Kidney (tissue), 22 donors: ENCODE measurements around the gene AKR7A2. TPM values are rescaled to one million over a fixed set of nuclear protein-coding genes. Genes with fewer than 3 reads are reported as not detected.

Source experiments
- DNase-seq, 5 donors: peaks; one replicate each; pipeline ENCODE4 v3.0.0-alpha.2; 2013 to 2020
- FAIRE-seq: peaks from 2 replicates; lab custom pipeline; 2012; peaks lifted over from hg19 to GRCh38; lab: Jason Lieb, UNC
- H3K27ac ChIP-seq, 2 donors: one replicate each; pipeline ENCODE4 v1.7.0; 2013; ENCODE audit warnings: low read depth in 2 of 2, low read length in 2 of 2, inconsistent platforms in 1 of 2
- H3K27me3 ChIP-seq: one replicate; pipeline ENCODE4 v1.7.1; 2013; ENCODE audit warnings: low read length, inconsistent platforms; ENCODE audit not compliant: control insufficient read depth, insufficient read depth
- H3K36me3 ChIP-seq, 3 donors: one replicate each; pipeline versions ENCODE4 v1.7.0 to v1.7.1; 2013; ENCODE audit warnings: low read length in 3 of 3, control low read depth in 1 of 3, inconsistent platforms in 1 of 3; ENCODE audit not compliant: insufficient read depth in 3 of 3, control insufficient read depth in 2 of 3
- H3K4me1 ChIP-seq, 3 donors: one replicate each; pipeline versions ENCODE4 v1.7.0 to v1.7.1; 2013; ENCODE audit warnings: low read length in 3 of 3, inconsistent platforms in 1 of 3, low read depth in 1 of 3; ENCODE audit not compliant: control insufficient read depth in 2 of 3, insufficient read depth in 2 of 3
- H3K4me3 ChIP-seq, 3 donors: one replicate each; pipeline versions ENCODE4 v1.7.0 to v1.8.1; 2013; ENCODE audit warnings: low read length in 3 of 3, control low read depth in 1 of 3, inconsistent platforms in 1 of 3
- H3K9ac ChIP-seq, 3 donors: one replicate each; pipeline versions ENCODE4 v1.7.0 to v1.7.1; 2013; ENCODE audit warnings: low read length in 3 of 3, control low read depth in 1 of 3, inconsistent platforms in 1 of 3
- H3K9me3 ChIP-seq, 3 donors: one replicate each; pipeline versions ENCODE4 v1.7.0 to v1.7.1; 2013; ENCODE audit warnings: low read length in 3 of 3, control low read depth in 1 of 3, inconsistent platforms in 1 of 3; ENCODE audit not compliant: control insufficient read depth in 2 of 3, insufficient read depth in 1 of 3
- CTCF ChIP-seq: IDR thresholded peaks from 3 replicates; pipeline ENCODE4 v1.5.1; 2012; ENCODE audit warnings: mild to moderate bottlenecking, moderate library complexity, borderline replicate concordance; ENCODE audit not compliant: insufficient read depth; ENCODE audit errors: extremely low read depth
- intact Hi-C: fragments of 100-400 bp; cut with DNase I; formaldehyde crosslinking; loops from one replicate; pipeline ENCODE4 v1.11.1; 2022
- long read RNA-seq, 10 donors: library from polyadenylated mRNA in 1 of 10; unstranded in 1 of 10; transcript quantifications; one replicate each; pipeline ENCODE4 v2.0.0 and lab custom pipeline, GENCODE V29; 2021 to 2026
- polyA plus RNA-seq: library from polyadenylated mRNA; stranded (reverse); fragments of 350-450 nt; fragmentation: Illumina TruSeq; extraction: RNeasy Lipid Tissue Mini Kit (QIAGEN cat#74804); gene quantifications from one replicate; pipeline ENCODE4 v1.2.3, GENCODE V29; 2014; ENCODE audit warnings: low read depth, low replicate concordance; ENCODE audit not compliant: insufficient read depth
- total RNA-seq: library from RNA; stranded (reverse); fragmentation: NEBNext Ultra II Directional; extraction: Animal tissue kit (Norgen Biotek cat#: 25700); gene quantifications from one replicate; pipeline ENCODE4 v1.2.1, GENCODE V29; 2021
- donor health status: control.
- donor health status: control.
- donor health status: control.
- donor health status: control.
- donor health status: control.
- donor health status: DM: yes; HTN: yes; CAD: no.
- donor health status: Normal renal cell carcinoma (clear cell type).

Gene AKR7A2
- total RNA-seq: 53.1 TPM
- polyA plus RNA-seq: 139 TPM
- long read RNA-seq, donor 1, transcript AKR7A2-201 (7 exons, 1,362 nt): major isoform, 48 of 55 reads
- long read RNA-seq, donor 1, partial matches to known transcripts: 7 of 55 reads
- long read RNA-seq, donor 1, other reads (novel, unspliced or antisense): 0 of 55 reads
- long read RNA-seq, donor 2, transcript AKR7A2-201 (7 exons, 1,362 nt): major isoform, 65 of 91 reads
- long read RNA-seq, donor 2, partial matches to known transcripts: 25 of 91 reads
- long read RNA-seq, donor 2, other reads (novel, unspliced or antisense): 0 of 91 reads
- long read RNA-seq, donor 3, transcript AKR7A2-201 (7 exons, 1,362 nt): major isoform, 59 of 74 reads
- long read RNA-seq, donor 3, partial matches to known transcripts: 14 of 74 reads
- long read RNA-seq, donor 3, other reads (novel, unspliced or antisense): 0 of 74 reads
- long read RNA-seq, donor 4, transcript AKR7A2-201 (7 exons, 1,362 nt): major isoform, 53 of 61 reads
- long read RNA-seq, donor 4, partial matches to known transcripts: 8 of 61 reads
- long read RNA-seq, donor 4, other reads (novel, unspliced or antisense): 0 of 61 reads
- long read RNA-seq, donor 5, partial matches to known transcripts: 0 of 4 reads
- long read RNA-seq, donor 5, other reads (novel, unspliced or antisense): 0 of 4 reads
- long read RNA-seq, donor 6, transcript AKR7A2-201 (7 exons, 1,362 nt): major isoform, 36 of 49 reads
- long read RNA-seq, donor 6, partial matches to known transcripts: 12 of 49 reads
- long read RNA-seq, donor 6, other reads (novel, unspliced or antisense): 0 of 49 reads
- long read RNA-seq, donor 7, transcript AKR7A2-201 (7 exons, 1,362 nt): major isoform, 63 of 69 reads
- long read RNA-seq, donor 7, partial matches to known transcripts: 1 of 69 reads
- long read RNA-seq, donor 7, other reads (novel, unspliced or antisense): 5 of 69 reads
- long read RNA-seq, donor 8, transcript AKR7A2-201 (7 exons, 1,362 nt): major isoform, 65 of 78 reads
- long read RNA-seq, donor 8, partial matches to known transcripts: 10 of 78 reads
- long read RNA-seq, donor 8, other reads (novel, unspliced or antisense): 0 of 78 reads
- long read RNA-seq, donor 9, transcript AKR7A2-201 (7 exons, 1,362 nt): major isoform, 25 of 26 reads
- long read RNA-seq, donor 9, partial matches to known transcripts: 0 of 26 reads
- long read RNA-seq, donor 9, other reads (novel, unspliced or antisense): 0 of 26 reads
- long read RNA-seq, donor 10, transcript AKR7A2-201 (7 exons, 1,362 nt): major isoform, 57 of 65 reads
- long read RNA-seq, donor 10, partial matches to known transcripts: 7 of 65 reads
- long read RNA-seq, donor 10, other reads (novel, unspliced or antisense): 0 of 65 reads

GRCh38 chr1:19311931-19312781 is at the start of gene AKR7A2, which contains the start of gene SLC66A1:
Gene AKR7A2, minus strand, starts transcription at chr1:19312144. Its CDS starts 20 bp downstream, at chr1:19312124.
Gene SLC66A1, plus strand, starts transcription at chr1:19312326. Its CDS starts 5,352 bp downstream, at chr1:19317678.
- H3K4me1 ChIP-seq: peaks cover 0 to 23% (median 13%) of the 10 kb centered on the region in 3 donors
- H3K36me3 ChIP-seq: peaks cover 0 to 9% (median 2%) of the 10 kb centered on the region in 3 donors
- peak within 1 kb of the TSS; percentile 67 to 87 (median 84) for H3K4me3 ChIP-seq
- peak; percentile 94 to 98 (median 96) for DNase-seq
- no peak for FAIRE-seq
- intact Hi-C loops: no loop called here
- peak within 1 kb of the TSS; percentile 61 to 69 for H3K27ac ChIP-seq
- H3K9ac ChIP-seq: peak within 1 kb of the TSS; percentile 53 to 75 (median 72)
- no peaks in the 10 kb centered on the region for H3K27me3 ChIP-seq
- no peak for TF ChIP-seq CTCF
- no peaks in the 10 kb centered on the region for H3K9me3 ChIP-seq

GRCh38 chr1:19360843-19361610 is 49.1 kb upstream of the AKR7A2 start:
- FAIRE-seq: no peak
- H3K36me3 ChIP-seq: peaks cover under 1 to 6% (median 5%) of the 10 kb centered on the region in 3 donors
- no peak overlapping the region for H3K4me3 ChIP-seq
- no peak overlapping the region for H3K27ac ChIP-seq
- H3K9me3 ChIP-seq: no peaks in the 10 kb centered on the region
- H3K4me1 ChIP-seq: peaks cover 0 to 6% (median 0%) of the 10 kb centered on the region in 3 donors
- H3K27me3 ChIP-seq: no peaks in the 10 kb centered on the region
- peak in 1 of 5 donors; percentile 34 for DNase-seq
- TF ChIP-seq CTCF: no peak
- intact Hi-C loops: no loop called here
- no peak overlapping the region for H3K9ac ChIP-seq
